ENCODE results near the gene STRN. TPM values are rescaled to one million over a fixed set of nuclear protein-coding genes. Genes with fewer than 3 reads are reported as not detected.

STRN gene
- total RNA-seq, 3 donors from 2014 or later = 36.1 to 45.7 (median 37.7) TPM

- intact Hi-C loops (cut with DNase I, micrococcal nuclease) = no loop called here
- H3K4me1 ChIP-seq (ENCODE audit: low read depth) = no peaks in the 10 kb centered on the region
- TF ChIP-seq CTCF (IDR thresholded peaks at IDR 0.05) = no peak
- DNase-seq (no peak), ATAC-seq (no peak)
- H3K36me3 ChIP-seq (ENCODE audit: low read depth) = no peaks in the 10 kb centered on the region
- H3K9me3 ChIP-seq = no peaks in the 10 kb centered on the region
- no peak overlapping the region for H3K4me3 ChIP-seq
These were observed 96.7 kb downstream of the STRN start for GRCh38 chr2:36869606-36870005.

GRCh38 chr2:36861896-36862295 is 104.4 kb downstream of the STRN start:
- H3K9me3 ChIP-seq = no peaks in the 10 kb centered on the region
- intact Hi-C loops (cut with DNase I, micrococcal nuclease) = no loop called here
- TF ChIP-seq CTCF (IDR thresholded peaks at IDR 0.05) = no peak

DNA sequence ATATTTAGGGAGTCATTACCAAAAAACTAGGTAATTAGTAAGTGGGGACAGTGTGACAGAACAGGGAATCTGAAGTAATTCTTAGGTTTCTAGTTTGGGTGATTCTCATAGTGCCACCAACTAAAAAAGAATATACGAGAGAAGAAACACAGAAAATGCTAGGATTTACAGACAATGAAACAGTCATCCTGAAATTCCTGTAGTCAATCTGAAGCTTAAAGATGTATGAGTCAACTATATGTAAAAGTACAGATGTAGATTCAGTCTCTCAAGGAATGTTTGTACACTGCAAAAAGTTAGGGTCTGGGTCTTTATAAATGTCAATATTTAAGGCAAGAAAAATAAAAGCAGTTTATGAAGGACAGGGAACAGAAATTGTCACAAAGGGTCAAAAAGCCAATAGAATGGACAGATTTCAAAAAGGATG is 107.0 kb downstream of the STRN start:
- Histone ChIP-seq H3K9me3 (no peaks in the 10 kb centered on the region), H3K4me3 (no peak overlapping the region), H3K4me1 (ENCODE audit: low read depth) (no peaks in the 10 kb centered on the region), H3K36me3 (ENCODE audit: low read depth) (no peaks in the 10 kb centered on the region)
- DNase-seq (no peak), ATAC-seq (peak; percentile 45)
- TF ChIP-seq CTCF (IDR thresholded peaks at IDR 0.05) = no peak
- intact Hi-C loops (cut with DNase I, micrococcal nuclease) = no loop called here

More at GRCh38 chr2:36861896-36862295, 104.4 kb downstream of the STRN start:
- DNase-seq (no peak), ATAC-seq (no peak)
- Histone ChIP-seq H3K4me1 (ENCODE audit: low read depth) (no peaks in the 10 kb centered on the region), H3K4me3 (no peak overlapping the region), H3K36me3 (ENCODE audit: low read depth) (no peaks in the 10 kb centered on the region)

DNA sequence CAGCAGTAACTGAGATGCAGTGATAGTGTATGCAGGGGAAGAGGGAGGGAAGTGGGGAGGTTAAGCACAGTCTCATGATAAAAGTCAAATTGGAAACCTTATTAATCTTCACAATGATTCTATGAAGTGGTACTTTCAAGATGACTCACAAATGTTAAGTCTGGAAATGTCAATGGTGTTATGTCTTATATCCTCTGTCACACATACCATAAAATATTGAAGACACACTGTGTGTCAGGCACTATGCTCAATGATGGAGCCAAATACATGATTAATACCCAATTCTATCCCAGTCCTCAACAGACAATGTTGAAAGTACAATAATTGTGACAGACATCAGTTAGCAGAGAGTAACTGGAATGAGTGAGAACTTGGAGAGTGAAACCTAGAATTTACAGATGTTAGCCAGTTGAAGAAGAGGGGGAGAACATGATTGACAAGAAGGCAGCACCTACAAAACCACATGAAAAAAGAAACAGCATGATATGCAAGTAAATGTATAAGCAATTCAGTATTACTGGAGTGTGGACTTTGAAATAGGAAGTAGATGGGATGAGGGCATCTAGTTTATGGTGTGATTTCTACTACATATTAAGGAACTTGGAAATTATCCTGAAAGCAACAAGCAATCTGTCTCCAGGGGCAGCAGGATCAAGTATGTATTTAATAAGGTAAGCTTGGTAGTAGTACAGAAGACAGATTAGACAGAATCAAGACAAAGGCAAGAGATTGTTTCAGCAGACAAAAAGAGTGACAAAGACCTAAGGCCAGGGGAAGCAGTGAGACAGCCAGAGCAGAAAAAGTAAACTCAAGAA is 107.6 kb downstream of the STRN start:
- TF ChIP-seq CTCF (IDR thresholded peaks at IDR 0.05) = no peak
- no peaks in the 10 kb centered on the region for H3K36me3 ChIP-seq (ENCODE audit: low read depth)
- ATAC-seq = peak; percentile 96
- no peak for DNase-seq
- no peaks in the 10 kb centered on the region for H3K9me3 ChIP-seq
- no peaks in the 10 kb centered on the region for H3K4me1 ChIP-seq (ENCODE audit: low read depth)
- no peak overlapping the region for H3K4me3 ChIP-seq
- intact Hi-C loops (cut with DNase I, micrococcal nuclease) = no loop called here

DNA sequence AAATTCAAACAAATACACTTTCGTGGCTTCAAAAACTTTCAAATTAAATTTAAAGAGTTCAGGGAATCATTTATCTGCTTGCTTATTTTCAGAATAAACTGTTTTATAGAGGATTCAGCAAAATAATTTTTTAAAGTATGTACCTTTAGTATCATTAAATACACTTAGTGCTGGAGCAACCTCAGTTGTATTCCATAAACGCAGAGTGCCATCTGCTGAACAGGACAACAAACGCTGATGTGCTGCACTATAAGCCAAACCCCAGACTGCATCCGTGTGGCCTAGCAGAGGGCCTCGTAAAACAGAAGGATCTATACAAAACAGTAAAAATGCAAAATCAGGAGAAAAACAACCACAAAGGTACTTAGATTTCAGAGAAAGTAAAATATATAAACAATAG is 108.6 kb downstream of the STRN start:
- TF ChIP-seq CTCF (IDR thresholded peaks at IDR 0.05) = no peak
- ATAC-seq (peak; percentile 75), DNase-seq (peak in 1 of 3 donors; percentile 24)
- no peaks in the 10 kb centered on the region for H3K36me3 ChIP-seq (ENCODE audit: low read depth)
- H3K9me3 ChIP-seq = no peaks in the 10 kb centered on the region
- intact Hi-C loops (cut with DNase I, micrococcal nuclease) = no loop called here
- no peak overlapping the region for H3K4me3 ChIP-seq
- no peaks in the 10 kb centered on the region for H3K4me1 ChIP-seq (ENCODE audit: low read depth)
